ENCODE measurements around the gene WIZ. TPM values are rescaled to one million over a fixed set of nuclear protein-coding genes. Genes with fewer than 3 reads are reported as not detected.

The WIZ gene
- total and polyA plus RNA-seq, 2 of the 8 experiments (the other 6 are each of a cell fraction or from before 2014, with no cell fraction given), result 12.5 to 33.2 TPM

- no peak for TF ChIP-seq HDAC2 (IDR thresholded peaks at IDR 0.05; ENCODE audit: borderline replicate concordance in 1 of 2, low read depth in 2 of 2, low read length in 2 of 2)
- TF ChIP-seq KDM1A (IDR thresholded peaks at IDR 0.05; ENCODE audit: borderline replicate concordance, low read length), result no peak
- TF ChIP-seq CHD1 (IDR thresholded peaks at IDR 0.05; ENCODE audit: low read depth, low read length), result no peak
- TF ChIP-seq SP2 (IDR thresholded peaks at IDR 0.05; ENCODE audit: low read length), result peak; percentile 96
- no peak for TF ChIP-seq EZH2 (IDR thresholded peaks at IDR 0.05; ENCODE audit: low read depth, low read length, severe bottlenecking)
Measured at GRCh38 chr19:15418579-15419412, 31.0 kb downstream of the WIZ start, which contains the start of gene AKAP8L (continued).

Measured in H1 (cell line).